Liver (tissue), 9 donors: ENCODE measurements around the gene TCERG1. TPM values are rescaled to one million over a fixed set of nuclear protein-coding genes. Genes with fewer than 3 reads are reported as not detected.

ENCODE experiments used
- DNase-seq: peaks from one replicate; pipeline ENCODE4 v3.0.0-alpha.2; 2017; ENCODE audit warnings: low spot score
- H3K27ac ChIP-seq, 2 donors: one replicate each; pipeline ENCODE4 v1.7.0; 2013; ENCODE audit warnings: inconsistent platforms in 2 of 2, low read length in 2 of 2, control low read depth in 1 of 2, low read depth in 1 of 2, mild to moderate bottlenecking in 1 of 2
- H3K27me3 ChIP-seq, 4 donors: one replicate each; pipeline versions ENCODE4 v1.6.1 to v1.7.0; 2013; ENCODE audit warnings: low read length in 3 of 4, inconsistent platforms in 1 of 4, mild to moderate bottlenecking in 1 of 4, moderate library complexity in 1 of 4; ENCODE audit not compliant: control insufficient read depth in 4 of 4, insufficient read depth in 4 of 4
- H3K36me3 ChIP-seq, 4 donors: one replicate each; pipeline versions ENCODE4 v1.6.1 to v1.7.0; 2013; ENCODE audit warnings: low read length in 3 of 4, mild to moderate bottlenecking in 3 of 4, low read depth in 1 of 4, moderate library complexity in 1 of 4; ENCODE audit not compliant: control insufficient read depth in 4 of 4, insufficient read depth in 3 of 4
- H3K4me1 ChIP-seq, 4 donors: one replicate each; pipeline versions ENCODE4 v1.6.1 to v1.7.0; 2013; ENCODE audit warnings: low read length in 3 of 4, mild to moderate bottlenecking in 3 of 4, moderate library complexity in 1 of 4; ENCODE audit not compliant: control insufficient read depth in 4 of 4, insufficient read depth in 4 of 4
- H3K4me3 ChIP-seq, 3 donors: one replicate each; pipeline versions ENCODE4 v1.6.1 to v1.7.0; 2013; ENCODE audit warnings: low read length in 3 of 3, control low read depth in 1 of 3, low read depth in 1 of 3, mild to moderate bottlenecking in 1 of 3
- H3K9ac ChIP-seq, 2 donors: one replicate each; pipeline ENCODE4 v1.7.0; 2013; ENCODE audit warnings: low read length in 2 of 2, mild to moderate bottlenecking in 2 of 2, moderate library complexity in 2 of 2, control low read depth in 1 of 2, low read depth in 1 of 2
- H3K9me3 ChIP-seq, 4 donors: one replicate each; pipeline versions ENCODE4 v1.6.1 to v1.7.0; 2013; ENCODE audit warnings: low read length in 3 of 4; ENCODE audit not compliant: control insufficient read depth in 4 of 4
- FOXA1 ChIP-seq: IDR thresholded peaks from 2 replicates; pipeline ENCODE4 v1.6.1; 2016; ENCODE audit warnings: antibody characterized with exemption
- FOXA2 ChIP-seq: IDR thresholded peaks from 2 replicates; pipeline ENCODE4 v1.6.1; 2016; ENCODE audit warnings: antibody characterized with exemption
- GABPA ChIP-seq, 2 donors: IDR thresholded peaks in 1 of 2; conservative IDR thresholded peaks in 1 of 2; 2 replicates each; pipeline ENCODE4 v1.6.1; 2016; ENCODE audit warnings: antibody characterized with exemption in 2 of 2, mild to moderate bottlenecking in 1 of 2, moderate library complexity in 1 of 2
- HNF4A ChIP-seq, 2 donors: conservative IDR thresholded peaks; 2 replicates each; pipeline ENCODE4 v1.6.1; 2016; ENCODE audit warnings: antibody characterized with exemption in 2 of 2, mild to moderate bottlenecking in 2 of 2
- HNF4G ChIP-seq: IDR thresholded peaks from 2 replicates; pipeline ENCODE4 v1.6.1; 2016; ENCODE audit warnings: antibody characterized with exemption
- NR2F2 ChIP-seq: IDR thresholded peaks from 2 replicates; pipeline ENCODE4 v1.6.1; 2016; ENCODE audit warnings: antibody characterized with exemption
- RAD21 ChIP-seq, 2 donors: IDR thresholded peaks; 2 replicates each; pipeline ENCODE4 v1.6.1; 2016; ENCODE audit warnings: antibody characterized with exemption in 2 of 2, mild to moderate bottlenecking in 2 of 2
- RXRA ChIP-seq, 2 donors: IDR thresholded peaks; 2 replicates each; pipeline ENCODE4 v1.6.1; 2017 to 2018; ENCODE audit warnings: antibody characterized with exemption in 2 of 2, mild to moderate bottlenecking in 1 of 2
- SP1 ChIP-seq: IDR thresholded peaks from 2 replicates; pipeline ENCODE4 v1.6.1; 2018; ENCODE audit warnings: antibody characterized with exemption, mild to moderate bottlenecking
- TAF1 ChIP-seq: conservative IDR thresholded peaks from 2 replicates; pipeline ENCODE4 v1.6.1; 2016; ENCODE audit warnings: antibody characterized with exemption, mild to moderate bottlenecking
- WGBS: extraction: QIAGEN DNeasy Blood & Tissue Kit; methylation state at CpG from one replicate; pipeline ENCODE4 v1.1.7; 2013; 5-methylcytosine and 5-hydroxymethylcytosine counted together
- polyA plus RNA-seq, 2 donors: library from polyadenylated mRNA; stranded (reverse) in 1 of 2; unstranded in 1 of 2; fragments of 200-250 nt in 1 of 2; fragments of >200 nt in 1 of 2; fragmentation: Nextera tagmentation in 1 of 2; extraction: Ambion mirVana in 1 of 2; gene quantifications; one replicate each; pipeline versions ENCODE4 v1.2.1 to v1.2.3, GENCODE V29; 2013 to 2015
- total RNA-seq, 2 donors: library from RNA; depleted of rRNA; stranded (reverse); fragments of >200 nt; gene quantifications; one replicate each; pipeline ENCODE4 v1.2.3, GENCODE V29; 2014
- TF ChIP-seq, protein P1 (sequence below): IDR thresholded peaks from 2 replicates; pipeline ENCODE4 v1.6.1; 2016; ENCODE audit warnings: antibody characterized with exemption, mild to moderate bottlenecking
- TF ChIP-seq, protein P2 (sequence below): IDR thresholded peaks from 2 replicates; pipeline ENCODE4 v1.6.1; 2016; ENCODE audit warnings: antibody characterized with exemption
- TF ChIP-seq, protein P3 (sequence below): IDR thresholded peaks from 2 replicates; pipeline ENCODE4 v1.6.1; 2016; ENCODE audit warnings: antibody characterized with exemption
- TF ChIP-seq, protein P4 (sequence below): IDR thresholded peaks from 2 replicates; pipeline ENCODE4 v1.6.1; 2016; ENCODE audit warnings: antibody characterized with exemption
- donor health status: healthy.
- donor health status: healthy.
- donor health status: healthy.
- donor health status: healthy.
- donor health status: healthy.

TCERG1 gene
- total and polyA plus RNA-seq, 4 donors = 7.8 to 26.6 (median 16.0) TPM

DNA sequence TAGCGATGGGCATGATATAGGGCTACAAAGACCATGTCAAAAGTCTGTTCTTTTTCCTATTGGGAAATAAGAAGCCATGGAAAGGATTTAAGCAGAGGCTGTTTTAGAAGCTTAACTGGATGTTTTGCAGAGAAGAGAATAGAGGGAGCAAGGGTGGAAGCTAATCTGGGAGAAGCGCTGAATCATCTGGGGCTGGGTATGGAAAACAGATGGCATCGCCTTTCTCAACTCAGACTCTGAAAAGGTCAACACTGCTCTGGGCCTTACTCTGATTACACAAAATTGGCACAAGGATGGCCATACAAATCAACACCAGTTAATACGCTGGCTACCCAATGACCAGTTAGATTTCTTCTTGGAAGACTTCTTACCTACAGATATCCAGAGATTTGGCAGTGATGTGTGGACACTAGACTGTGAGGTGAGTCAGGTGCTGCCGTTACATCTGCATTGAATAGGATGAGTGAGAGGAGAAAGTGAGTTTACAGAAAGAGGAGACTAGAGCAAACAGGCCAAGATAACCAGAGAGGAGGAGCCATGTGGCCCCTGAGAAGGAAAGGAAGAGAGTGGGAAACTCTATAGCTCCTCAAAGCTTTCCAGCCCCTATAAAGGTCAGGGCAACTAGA lies 6.2 kb upstream of the TCERG1 start (continued):
- TF ChIP-seq, protein P1, sequence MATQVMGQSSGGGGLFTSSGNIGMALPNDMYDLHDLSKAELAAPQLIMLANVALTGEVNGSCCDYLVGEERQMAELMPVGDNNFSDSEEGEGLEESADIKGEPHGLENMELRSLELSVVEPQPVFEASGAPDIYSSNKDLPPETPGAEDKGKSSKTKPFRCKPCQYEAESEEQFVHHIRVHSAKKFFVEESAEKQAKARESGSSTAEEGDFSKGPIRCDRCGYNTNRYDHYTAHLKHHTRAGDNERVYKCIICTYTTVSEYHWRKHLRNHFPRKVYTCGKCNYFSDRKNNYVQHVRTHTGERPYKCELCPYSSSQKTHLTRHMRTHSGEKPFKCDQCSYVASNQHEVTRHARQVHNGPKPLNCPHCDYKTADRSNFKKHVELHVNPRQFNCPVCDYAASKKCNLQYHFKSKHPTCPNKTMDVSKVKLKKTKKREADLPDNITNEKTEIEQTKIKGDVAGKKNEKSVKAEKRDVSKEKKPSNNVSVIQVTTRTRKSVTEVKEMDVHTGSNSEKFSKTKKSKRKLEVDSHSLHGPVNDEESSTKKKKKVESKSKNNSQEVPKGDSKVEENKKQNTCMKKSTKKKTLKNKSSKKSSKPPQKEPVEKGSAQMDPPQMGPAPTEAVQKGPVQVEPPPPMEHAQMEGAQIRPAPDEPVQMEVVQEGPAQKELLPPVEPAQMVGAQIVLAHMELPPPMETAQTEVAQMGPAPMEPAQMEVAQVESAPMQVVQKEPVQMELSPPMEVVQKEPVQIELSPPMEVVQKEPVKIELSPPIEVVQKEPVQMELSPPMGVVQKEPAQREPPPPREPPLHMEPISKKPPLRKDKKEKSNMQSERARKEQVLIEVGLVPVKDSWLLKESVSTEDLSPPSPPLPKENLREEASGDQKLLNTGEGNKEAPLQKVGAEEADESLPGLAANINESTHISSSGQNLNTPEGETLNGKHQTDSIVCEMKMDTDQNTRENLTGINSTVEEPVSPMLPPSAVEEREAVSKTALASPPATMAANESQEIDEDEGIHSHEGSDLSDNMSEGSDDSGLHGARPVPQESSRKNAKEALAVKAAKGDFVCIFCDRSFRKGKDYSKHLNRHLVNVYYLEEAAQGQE = no peak
- TF ChIP-seq HNF4A (conservative IDR thresholded peaks at IDR 0.05) (no peak), FOXA2 (no peak), TAF1 (no peak), HNF4G (no peak), RAD21 (IDR thresholded peaks at IDR 0.05) (no peak)
- TF ChIP-seq, protein P2, sequence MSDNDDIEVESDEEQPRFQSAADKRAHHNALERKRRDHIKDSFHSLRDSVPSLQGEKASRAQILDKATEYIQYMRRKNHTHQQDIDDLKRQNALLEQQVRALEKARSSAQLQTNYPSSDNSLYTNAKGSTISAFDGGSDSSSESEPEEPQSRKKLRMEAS = no peak
- TF ChIP-seq, protein P3, sequence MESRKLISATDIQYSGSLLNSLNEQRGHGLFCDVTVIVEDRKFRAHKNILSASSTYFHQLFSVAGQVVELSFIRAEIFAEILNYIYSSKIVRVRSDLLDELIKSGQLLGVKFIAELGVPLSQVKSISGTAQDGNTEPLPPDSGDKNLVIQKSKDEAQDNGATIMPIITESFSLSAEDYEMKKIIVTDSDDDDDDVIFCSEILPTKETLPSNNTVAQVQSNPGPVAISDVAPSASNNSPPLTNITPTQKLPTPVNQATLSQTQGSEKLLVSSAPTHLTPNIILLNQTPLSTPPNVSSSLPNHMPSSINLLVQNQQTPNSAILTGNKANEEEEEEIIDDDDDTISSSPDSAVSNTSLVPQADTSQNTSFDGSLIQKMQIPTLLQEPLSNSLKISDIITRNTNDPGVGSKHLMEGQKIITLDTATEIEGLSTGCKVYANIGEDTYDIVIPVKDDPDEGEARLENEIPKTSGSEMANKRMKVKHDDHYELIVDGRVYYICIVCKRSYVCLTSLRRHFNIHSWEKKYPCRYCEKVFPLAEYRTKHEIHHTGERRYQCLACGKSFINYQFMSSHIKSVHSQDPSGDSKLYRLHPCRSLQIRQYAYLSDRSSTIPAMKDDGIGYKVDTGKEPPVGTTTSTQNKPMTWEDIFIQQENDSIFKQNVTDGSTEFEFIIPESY = no peak

DNA sequence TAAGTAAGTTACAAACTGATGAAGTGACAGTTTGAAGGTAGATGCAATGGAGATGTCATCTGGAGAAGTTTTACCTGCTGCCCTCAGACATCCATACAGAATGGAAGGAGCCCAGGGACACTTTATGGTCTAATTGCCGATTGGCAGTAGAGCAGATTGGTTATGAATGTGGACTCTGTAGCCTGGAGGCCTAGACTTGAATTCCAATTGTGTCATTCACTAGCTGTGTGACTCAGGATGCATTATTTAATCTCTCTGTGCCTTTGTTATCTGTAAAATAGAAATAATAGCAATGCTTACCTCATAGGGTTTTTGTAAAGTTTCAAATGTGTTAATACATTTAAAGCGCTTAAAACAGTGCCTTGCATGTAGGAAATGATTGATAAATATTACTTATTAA lies 5.2 kb upstream of the TCERG1 start:
- no peaks in the 10 kb centered on the region for H3K27me3 ChIP-seq
- peaks cover 0 to 3% (median 0%) of the 10 kb centered on the region in 4 donors for H3K4me1 ChIP-seq
- no peak for DNase-seq
- 91% methylated on average over 2 of the region's 2 CpGs for WGBS
- no peaks in the 10 kb centered on the region for H3K36me3 ChIP-seq
- H3K27ac ChIP-seq = no peak overlapping the region
- H3K9me3 ChIP-seq = no peaks in the 10 kb centered on the region
- no peak overlapping the region for H3K9ac ChIP-seq
- no peak overlapping the region for H3K4me3 ChIP-seq
- TF ChIP-seq NR2F2 = no peak
- TF ChIP-seq FOXA1 = no peak
- no peak for TF ChIP-seq SP1
- TF ChIP-seq, protein P4, sequence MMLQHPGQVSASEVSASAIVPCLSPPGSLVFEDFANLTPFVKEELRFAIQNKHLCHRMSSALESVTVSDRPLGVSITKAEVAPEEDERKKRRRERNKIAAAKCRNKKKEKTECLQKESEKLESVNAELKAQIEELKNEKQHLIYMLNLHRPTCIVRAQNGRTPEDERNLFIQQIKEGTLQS = no peak
- no peak for TF ChIP-seq RXRA (IDR thresholded peaks at IDR 0.05)
- no peak for TF ChIP-seq RAD21 (IDR thresholded peaks at IDR 0.05)
- TF ChIP-seq, protein P2 = no peak
- TF ChIP-seq, protein P3 = no peak
- TF ChIP-seq GABPA (IDR thresholded peaks at IDR 0.05 in 1 of 2, conservative IDR thresholded peaks at IDR 0.05 in 1 of 2) = no peak
